ENCODE measurements around the gene DDX4.
"Not testable (repeated sequence)": the region's sequence is repeated elsewhere in the genome, so short reads cannot be mapped to it uniquely, and the experiment has no call there.

Gene DDX4

GRCh38 chr5:55731848-55732247, 6.0 kb upstream of the DDX4 start:
- no peak for DNase-seq

DNA sequence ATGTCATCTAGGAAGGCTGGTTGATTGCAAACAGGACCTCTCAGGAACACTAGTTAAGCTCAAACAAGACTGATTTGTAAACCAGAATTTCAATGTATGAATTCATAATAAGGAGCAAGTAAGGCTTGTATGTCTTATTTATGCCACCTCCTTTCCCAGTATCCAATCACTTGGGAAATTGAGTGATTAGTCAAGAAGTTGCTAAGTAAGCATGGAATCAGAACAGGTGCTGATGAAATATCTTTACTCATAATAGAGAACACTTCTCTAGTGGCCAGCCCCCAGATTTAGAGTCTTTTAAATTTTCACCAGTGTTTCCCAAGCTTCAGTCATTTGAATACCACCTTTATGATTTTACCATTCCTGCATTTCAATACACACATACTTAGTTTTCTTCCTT, 5.3 kb upstream of the DDX4 start:
- DNase-seq, result no peak

DNA sequence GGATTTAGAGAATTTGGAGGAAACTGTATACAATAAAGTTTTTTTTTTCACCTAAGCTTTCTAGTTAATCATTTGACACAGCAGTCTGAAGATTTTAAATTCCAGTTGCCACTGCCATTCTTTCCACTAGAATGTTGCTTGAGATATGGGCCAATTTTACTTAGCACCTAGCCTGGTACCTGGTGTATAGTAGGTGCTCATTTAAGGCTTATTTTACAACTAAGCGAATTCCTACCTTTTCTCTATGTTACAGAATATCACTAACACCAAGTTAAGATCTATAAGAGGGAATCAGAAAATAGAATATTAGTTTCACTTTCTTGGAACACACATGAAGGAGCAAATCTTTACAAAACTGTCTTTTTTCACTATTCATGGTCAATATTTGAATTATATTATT, 3.2 kb upstream of the DDX4 start:
- no peak for DNase-seq

- no peak for DNase-seq
Observed at GRCh38 chr5:55742778-55743177, 4.9 kb downstream of the DDX4 start.

DNA sequence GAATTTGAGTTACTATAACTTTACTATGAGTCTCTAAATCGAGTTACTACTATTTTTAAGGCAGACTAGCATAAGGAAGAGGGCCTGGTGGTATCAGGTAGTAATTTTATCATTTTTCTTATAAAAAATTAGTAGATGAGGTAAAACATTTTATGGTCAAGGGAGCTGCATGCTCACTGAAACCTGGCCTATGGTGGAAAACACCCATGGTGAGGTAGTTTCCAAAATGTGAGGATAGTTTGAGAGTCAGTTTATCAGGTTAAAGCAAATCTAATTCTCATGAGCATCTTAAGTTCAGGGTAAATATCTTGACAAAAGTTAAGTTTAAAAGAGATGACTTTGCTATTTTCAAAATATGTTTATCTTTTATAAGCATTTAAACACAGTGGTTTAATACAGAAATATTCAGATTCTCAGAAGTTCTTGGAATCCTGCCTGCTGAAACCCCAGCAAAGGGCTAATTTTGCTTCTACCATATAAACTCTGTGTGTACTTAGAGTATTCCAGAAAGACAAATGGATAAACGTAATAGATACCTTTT, 10.0 kb downstream of the DDX4 start:
- DNase-seq, result no peak

GRCh38 chr5:55749387-55749786, 11.5 kb downstream of the DDX4 start:
- DNase-seq, result no peak

DNA sequence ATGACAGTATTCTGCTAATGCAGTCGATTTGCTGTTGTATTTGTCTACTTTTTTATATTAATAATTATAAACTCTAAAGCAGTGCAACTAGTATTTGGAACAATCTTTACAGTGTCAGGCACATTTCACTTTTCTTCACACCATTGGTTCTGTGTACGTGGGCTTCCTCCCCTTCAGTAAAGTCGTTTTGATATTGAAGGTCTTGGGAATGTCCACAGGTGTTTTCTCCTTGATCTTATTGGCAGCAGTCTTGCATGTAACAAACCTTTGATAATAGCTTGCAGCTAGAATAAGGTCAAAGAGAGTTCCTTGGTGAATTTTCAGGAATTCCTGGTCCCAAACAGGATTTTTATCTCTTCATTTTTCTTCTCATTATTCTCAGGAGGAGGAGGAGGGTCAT, 12.2 kb downstream of the DDX4 start:
- DNase-seq, result no peak

DNA sequence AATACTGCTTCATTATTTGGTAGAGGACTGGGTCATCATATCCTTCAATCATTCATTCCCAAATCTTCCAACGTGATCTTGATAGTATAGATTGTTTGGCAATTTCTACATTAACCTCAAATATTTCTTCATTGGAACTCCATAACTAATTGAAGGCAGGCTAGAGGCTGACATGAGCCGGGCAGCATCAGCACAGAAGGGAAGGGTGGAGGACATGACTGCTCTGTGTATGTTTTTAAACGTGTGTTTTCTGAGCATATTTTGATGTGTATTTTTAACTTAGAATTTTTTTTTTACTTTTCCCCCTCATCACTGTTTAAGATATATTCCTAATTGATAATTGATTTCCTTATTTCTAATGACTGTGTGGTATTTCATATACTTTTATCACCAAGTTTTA, 12.6 kb downstream of the DDX4 start:
- DNase-seq, result no peak

DNA sequence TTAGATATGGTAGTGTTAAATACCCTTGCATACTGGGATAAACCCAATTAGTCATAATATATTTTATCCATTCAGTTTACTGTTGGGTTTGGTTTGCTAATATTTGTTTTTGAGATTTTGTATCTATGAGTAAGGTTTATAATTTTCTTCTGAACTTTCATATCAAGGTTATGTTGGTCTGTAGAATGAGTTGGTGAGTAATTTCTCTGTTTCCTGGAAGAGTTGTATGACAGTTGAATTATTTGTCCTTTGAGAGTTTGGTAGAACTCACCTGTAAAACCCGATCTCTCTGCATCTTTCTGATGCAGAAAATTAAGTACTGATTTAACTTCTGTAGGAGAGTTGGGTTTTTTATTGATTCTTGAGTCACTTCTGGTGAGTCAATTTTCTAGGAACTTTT, 20.4 kb downstream of the DDX4 start:
- DNase-seq, result no peak

GRCh38 chr5:55758714-55759113, 20.9 kb downstream of the DDX4 start:
- DNase-seq, result no peak

GRCh38 chr5:55761721-55762120, 23.9 kb downstream of the DDX4 start:
- not testable (repeated sequence) for DNase-seq

GRCh38 chr5:55763746-55764420, 26.0 kb downstream of the DDX4 start:
- DNase-seq, result peak; percentile 22

- DNase-seq, result no peak
Observed at GRCh38 chr5:55768279-55768678, 30.4 kb downstream of the DDX4 start.

DNA sequence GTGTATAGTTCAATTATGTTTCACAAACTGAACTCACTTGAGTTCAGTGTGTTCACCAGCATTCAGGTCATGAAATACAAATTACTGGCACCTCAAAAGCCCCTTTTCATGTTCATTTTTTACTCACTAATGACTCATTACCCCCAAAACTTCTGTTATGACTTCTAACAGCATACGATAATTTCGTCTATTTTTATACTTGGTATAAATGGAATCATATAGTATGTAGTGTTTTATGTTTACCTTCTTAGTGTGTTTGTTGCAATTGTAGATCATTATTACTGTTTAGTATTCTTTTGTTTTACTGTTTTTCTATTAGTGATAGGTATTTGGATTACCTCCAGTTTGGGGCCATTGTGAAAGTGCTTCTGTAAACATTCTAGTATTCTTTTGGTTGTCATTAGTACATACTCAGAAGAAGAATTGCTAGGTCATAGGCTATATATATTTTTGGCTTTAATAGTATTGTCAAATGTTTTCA, 33.4 kb downstream of the DDX4 start:
- no peak for DNase-seq

DNA sequence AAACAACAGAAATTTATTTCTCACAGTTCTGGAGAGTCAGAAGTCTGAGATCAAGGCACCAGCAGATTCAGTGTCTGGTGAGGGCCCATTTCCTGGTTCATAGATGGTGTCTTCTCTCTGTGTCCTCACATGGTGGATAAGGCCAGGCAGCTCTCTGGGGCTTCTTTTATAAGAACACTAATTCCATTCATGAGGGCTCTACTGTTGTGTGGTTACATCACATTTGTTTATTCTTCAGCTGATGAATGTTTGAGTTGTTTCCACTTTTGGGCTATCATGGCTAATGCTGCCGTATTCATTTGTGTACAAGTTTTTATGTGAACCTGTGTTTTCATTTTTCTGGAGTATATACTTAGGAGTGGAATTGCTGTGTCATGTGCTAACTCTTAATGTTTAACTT, 35.2 kb downstream of the DDX4 start:
- DNase-seq, result no peak

DNA sequence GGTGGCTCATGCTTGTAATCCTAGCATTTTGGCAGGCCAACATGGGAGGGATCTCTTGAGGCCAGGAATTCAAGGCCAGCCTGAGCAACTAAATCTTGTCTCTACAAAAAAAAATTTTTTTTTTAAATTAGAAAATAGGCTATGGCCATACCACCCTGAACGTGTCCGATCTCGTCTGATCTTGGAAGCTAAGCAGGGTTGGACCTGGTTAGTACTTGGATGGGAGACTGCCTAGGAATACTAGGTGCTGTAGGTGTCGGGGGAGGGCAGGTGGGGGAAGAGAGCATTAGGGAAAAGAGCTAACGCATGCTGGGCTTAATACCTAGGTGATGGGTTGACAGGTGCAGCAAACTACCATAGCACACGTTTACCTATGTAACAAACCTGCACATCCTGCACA, 39.5 kb downstream of the DDX4 start:
- no peak for DNase-seq

DNA sequence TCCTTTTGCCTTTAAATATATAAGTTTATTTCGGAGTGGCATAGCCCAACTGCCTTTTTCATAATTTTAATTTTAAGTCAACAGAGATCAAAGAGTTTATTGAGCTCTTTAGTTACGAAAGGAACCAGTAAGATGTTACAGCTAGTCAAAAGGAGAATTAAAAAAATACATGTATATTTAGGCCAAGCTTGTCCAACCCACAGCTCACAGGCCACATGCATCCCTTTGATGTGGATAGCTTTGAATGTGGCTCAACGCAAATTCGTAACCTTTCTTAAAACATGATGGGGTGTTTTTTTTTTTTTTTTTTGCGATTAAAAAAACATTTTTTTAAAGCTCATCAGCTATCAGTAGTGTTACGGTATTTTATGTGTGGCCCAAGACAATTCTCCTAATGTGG, 63.1 kb downstream of the DDX4 start:
- no peak for DNase-seq

DNA sequence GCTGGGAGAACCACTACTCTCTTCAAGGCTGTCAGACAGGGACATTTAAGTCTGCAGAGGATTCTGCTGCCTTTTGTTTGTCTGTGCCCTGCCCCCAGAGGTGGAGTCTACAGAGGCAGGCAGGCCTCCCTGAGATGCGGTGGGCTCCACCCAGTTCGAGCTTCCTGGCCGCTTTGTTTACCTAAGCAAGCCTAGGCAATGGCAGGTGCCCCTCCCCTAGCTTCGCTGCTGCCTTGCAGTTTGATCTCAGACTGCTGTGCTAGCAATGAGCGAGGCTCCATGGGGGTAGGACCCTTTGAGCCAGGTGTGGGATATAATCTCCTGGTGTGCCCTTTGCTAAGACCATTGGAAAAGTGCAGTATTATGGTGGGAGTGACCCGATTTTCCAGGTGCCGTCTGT, 71.0 kb downstream of the DDX4 start:
- peak; percentile 5 for DNase-seq

GRCh38 chr5:55815939-55816338, 78.1 kb downstream of the DDX4 start:
- DNase-seq, result not testable (repeated sequence)

DNA sequence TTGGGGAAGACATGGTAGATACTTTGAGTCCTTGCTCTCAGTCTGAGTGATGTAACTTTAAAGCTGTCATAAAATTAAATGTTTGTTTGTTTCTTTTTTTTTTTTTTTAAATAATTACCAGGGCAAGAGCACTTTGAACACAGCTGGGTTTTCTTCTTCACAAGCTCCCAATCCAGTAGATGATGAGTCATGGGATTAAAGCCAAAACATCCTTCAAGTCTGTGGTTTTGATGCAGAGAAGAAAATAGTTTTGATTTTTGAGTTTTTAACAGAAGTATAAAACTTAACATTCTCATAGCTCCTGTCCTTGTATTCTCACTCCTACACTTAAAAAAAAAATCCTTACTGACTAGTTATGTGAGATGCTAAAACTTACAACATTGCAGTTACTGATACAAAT, 78.5 kb downstream of the DDX4 start:
- DNase-seq, result no peak

DNA sequence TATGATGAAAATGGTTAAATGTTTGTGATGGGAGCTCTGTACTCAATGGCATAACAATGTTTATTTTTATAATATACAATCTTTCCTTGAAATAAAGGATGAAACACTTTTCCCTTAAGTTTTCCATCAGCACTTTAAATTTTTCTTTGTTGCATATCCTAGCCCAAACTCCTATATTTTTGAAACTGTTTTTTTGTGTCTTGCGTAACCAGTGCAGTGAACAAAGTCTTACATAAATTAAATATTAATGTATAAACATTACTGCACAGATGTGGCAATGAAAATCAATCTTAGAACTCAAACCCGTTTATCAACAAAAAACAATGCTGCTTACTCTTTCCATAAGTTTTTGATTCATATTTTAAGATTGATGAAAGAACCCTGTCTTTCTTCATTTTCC, 79.2 kb downstream of the DDX4 start:
- no peak for DNase-seq

DNA sequence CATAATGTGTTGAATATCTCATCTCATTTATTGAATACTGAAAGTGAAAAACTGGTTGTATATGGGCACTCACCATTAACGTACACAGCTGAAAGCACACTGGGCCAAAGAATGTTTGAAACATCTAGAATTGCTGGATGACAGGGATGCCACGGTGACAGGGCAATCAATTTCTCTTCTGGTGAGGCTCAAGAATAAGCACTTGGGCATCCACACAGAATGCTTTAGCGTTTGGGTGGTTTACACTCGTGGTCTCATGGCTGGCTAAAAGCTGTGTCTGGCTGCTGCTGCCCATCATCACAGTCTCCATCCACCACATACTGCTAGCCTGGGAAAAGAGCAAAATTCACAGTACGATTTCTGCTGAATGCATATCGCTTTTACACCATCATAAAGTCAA, 82.6 kb downstream of the DDX4 start:
- no peak for DNase-seq

DNA sequence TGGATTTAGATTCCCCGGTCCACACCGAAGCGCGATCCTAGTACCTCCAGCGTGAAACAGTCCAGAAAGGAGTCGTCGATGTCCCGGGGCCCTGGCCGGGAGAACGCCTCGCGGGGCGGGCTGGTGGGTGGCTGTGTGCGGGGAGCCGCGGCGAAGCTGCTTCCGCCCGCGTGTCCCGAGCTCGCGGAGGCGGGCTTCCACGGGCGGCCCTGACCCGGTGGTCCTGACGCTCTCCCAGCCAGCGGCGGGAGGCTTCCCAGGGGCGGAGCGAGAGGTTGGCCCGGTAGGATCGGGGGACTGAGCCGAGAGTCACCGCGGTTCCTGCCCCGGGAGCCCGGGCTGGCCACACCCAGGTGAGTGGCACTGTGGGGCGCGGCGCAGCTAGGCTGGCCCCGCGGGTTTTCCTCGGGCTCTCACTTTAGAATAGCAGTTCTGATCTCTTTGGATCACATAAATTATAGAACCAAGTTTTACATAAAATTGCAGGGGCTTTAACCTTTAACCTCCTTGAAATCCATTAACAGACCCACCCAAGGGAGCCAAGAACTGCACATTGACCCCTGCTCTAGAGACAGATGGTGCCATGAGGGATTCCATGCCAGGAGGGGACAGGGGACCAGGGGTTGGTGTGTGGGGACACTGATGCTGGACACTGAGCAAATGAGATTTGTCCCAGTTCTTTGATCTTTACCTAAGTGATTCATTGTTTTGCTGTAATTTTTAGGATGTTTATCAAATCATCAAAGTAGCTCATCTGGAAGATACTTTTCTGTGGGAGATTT, 84.1 kb downstream of the DDX4 start:
- no peak for DNase-seq

DNA sequence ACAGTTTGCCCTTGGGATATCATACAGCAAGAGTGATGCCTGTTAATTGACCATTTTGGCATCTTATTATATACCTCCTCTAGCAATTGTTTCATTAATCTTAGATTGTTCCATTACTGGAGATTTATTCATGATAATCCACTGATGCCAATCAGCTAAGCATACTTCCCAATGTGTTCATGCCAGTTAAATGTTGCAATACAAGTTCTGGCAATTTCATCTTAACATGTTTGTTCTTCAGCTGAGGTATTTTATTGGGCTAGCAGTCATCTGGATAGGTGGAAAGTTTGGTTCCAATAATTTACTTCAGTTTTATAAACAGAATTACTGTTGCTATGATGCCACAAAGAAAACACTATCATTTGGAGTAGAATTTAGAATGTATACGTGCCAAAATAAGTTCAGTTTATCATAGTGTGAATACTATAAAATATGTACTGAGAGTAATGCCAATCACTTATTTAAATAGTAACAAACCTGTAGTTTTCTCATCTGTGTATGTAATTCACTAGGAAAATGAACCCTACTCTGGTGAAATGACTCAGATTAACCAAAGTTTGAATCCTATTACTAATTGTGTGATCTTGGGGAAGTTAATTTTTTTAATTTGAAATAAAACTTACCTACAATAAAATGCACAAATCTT, 85.4 kb downstream of the DDX4 start:
- DNase-seq, result no peak
